OCI-LY7 (cell line): ENCODE results near the gene IL4.

Experiments
- EZH2phosphoT487 ChIP-seq: fragments of 200-600 bp; sonication (generic); IDR thresholded peaks from 2 replicates; pipeline ENCODE4 v1.6.1; 2018; ENCODE audit warnings: low read depth, borderline replicate concordance, mild to moderate bottlenecking, mixed run types, antibody characterized with exemption, low read length, moderate library complexity, mixed read lengths
- TF ChIP-seq, protein P1 (sequence below): fragments of 200-600 bp; sonication (generic); conservative IDR thresholded peaks from 2 replicates; pipeline ENCODE4 v1.5.1; 2014; ENCODE audit warnings: mild to moderate bottlenecking, antibody characterized with exemption, low read length, moderate library complexity, mixed read lengths

DNA sequence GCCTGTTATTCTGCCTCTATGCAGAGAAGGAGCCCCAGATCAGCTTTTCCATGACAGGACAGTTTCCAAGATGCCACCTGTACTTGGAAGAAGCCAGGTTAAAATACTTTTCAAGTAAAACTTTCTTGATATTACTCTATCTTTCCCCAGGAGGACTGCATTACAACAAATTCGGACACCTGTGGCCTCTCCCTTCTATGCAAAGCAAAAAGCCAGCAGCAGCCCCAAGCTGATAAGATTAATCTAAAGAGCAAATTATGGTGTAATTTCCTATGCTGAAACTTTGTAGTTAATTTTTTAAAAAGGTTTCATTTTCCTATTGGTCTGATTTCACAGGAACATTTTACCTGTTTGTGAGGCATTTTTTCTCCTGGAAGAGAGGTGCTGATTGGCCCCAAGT lies 301 bp upstream of the IL4 start:
- TF ChIP-seq, protein P1, sequence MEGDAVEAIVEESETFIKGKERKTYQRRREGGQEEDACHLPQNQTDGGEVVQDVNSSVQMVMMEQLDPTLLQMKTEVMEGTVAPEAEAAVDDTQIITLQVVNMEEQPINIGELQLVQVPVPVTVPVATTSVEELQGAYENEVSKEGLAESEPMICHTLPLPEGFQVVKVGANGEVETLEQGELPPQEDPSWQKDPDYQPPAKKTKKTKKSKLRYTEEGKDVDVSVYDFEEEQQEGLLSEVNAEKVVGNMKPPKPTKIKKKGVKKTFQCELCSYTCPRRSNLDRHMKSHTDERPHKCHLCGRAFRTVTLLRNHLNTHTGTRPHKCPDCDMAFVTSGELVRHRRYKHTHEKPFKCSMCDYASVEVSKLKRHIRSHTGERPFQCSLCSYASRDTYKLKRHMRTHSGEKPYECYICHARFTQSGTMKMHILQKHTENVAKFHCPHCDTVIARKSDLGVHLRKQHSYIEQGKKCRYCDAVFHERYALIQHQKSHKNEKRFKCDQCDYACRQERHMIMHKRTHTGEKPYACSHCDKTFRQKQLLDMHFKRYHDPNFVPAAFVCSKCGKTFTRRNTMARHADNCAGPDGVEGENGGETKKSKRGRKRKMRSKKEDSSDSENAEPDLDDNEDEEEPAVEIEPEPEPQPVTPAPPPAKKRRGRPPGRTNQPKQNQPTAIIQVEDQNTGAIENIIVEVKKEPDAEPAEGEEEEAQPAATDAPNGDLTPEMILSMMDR, result no peak
- no peak for TF ChIP-seq EZH2phosphoT487
